A673 (cell line): ENCODE measurements around the gene LYZL4.

Source experiments
- CTCF ChIP-seq: fragments of 300-800, 200-600 bp; sonication (generic); conservative IDR thresholded peaks from 2 replicates; pipeline ENCODE4 v1.5.1; 2017; ENCODE audit warnings: low read depth, mild to moderate bottlenecking, antibody characterized with exemption, low read length, moderate library complexity, mixed read lengths
- EZH2 ChIP-seq: fragments of 200-600 bp; sonication (generic); IDR thresholded peaks from 2 replicates; pipeline ENCODE4 v1.6.1; 2017; ENCODE audit warnings: borderline replicate concordance, low read depth, mild to moderate bottlenecking, mixed read lengths, antibody characterized with exemption, low read length; ENCODE audit not compliant: poor library complexity, severe bottlenecking

- TF ChIP-seq CTCF (no peak), EZH2 (no peak)
Observed at GRCh38 chr3:42438758-42439157, 28.3 kb upstream of the LYZL4 start.
